Pancreas (tissue), 10 donors: ENCODE measurements around the gene SETDB1. TPM values are rescaled to one million over a fixed set of nuclear protein-coding genes. Genes with fewer than 3 reads are reported as not detected.

Source experiments
- ATAC-seq, 4 donors: fragments of 200-7000 bp; cut with Tn5 transposase; one replicate each; pipeline versions ENCODE4 v1.8.0 to v1.9.1; 2020; ENCODE audit warnings: mild to moderate bottlenecking in 4 of 4, moderate library complexity in 4 of 4
- DNase-seq, 6 donors: peaks; one replicate each; pipeline ENCODE4 v3.0.0-alpha.2; 2020
- FAIRE-seq: peaks from 2 replicates; lab custom pipeline; 2012; peaks lifted over from hg19 to GRCh38; lab: Jason Lieb, UNC
- H3K27ac ChIP-seq, 4 donors: fragments of 200-600 bp; sonication (generic); 1 replicate in 3 of 4; 2 replicates in 1 of 4; pipeline versions ENCODE4 v1.5.0 to v1.8.0; 2020
- H3K27me3 ChIP-seq, 4 donors: fragments of 200-600 bp; one replicate each; pipeline ENCODE4 v1.8.0; 2021
- H3K36me3 ChIP-seq, 3 donors: fragments of 200-600 bp; sonication (generic) in 1 of 3; one replicate each; pipeline versions ENCODE4 v1.5.0 to v1.8.0; 2020 to 2021
- H3K4me1 ChIP-seq, 3 donors: fragments of 200-600 bp; one replicate each; pipeline ENCODE4 v1.8.0; 2021
- H3K4me3 ChIP-seq, 4 donors: fragments of 200-600 bp; sonication (generic) in 2 of 4; one replicate each; pipeline versions ENCODE4 v1.5.0 to v1.8.0; 2020 to 2021
- H3K9me3 ChIP-seq, 4 donors: fragments of 200-600 bp; one replicate each; pipeline ENCODE4 v1.8.0; 2021
- WGBS, 2 donors: extraction: QIAGEN DNeasy Blood & Tissue Kit; methylation state at CpG; one replicate each; pipeline ENCODE4 v1.1.7; 2013; 5-methylcytosine and 5-hydroxymethylcytosine counted together
- intact Hi-C, 3 donors: fragments of 100-400 bp; cut with DNase I; formaldehyde crosslinking; loops; one replicate each; pipeline versions ENCODE4 v1.11.1 to v1.14.2; 2022
- polyA plus RNA-seq, 2 donors: library from polyadenylated mRNA; stranded (reverse); fragments of 200-250 nt; gene quantifications; one replicate each; pipeline ENCODE4 v1.2.3, GENCODE V29; 2013
- total RNA-seq, 6 donors: library from RNA; stranded (reverse); fragmentation: NEBNext Ultra II Directional in 4 of 6; extraction: Animal tissue kit (Norgen Biotek cat#: 25700) in 4 of 6; gene quantifications; one replicate each; pipeline versions ENCODE4 v1.2.1 to v1.2.4, GENCODE V29; 2021 to 2023
- TF ChIP-seq, protein P1 (sequence below), 4 donors: fragments of 200-600 bp; sonication (generic) in 3 of 4; IDR thresholded peaks; one replicate each; pipeline versions ENCODE4 v1.5.0 to v1.8.0; 2021; ENCODE audit warnings: antibody characterized with exemption in 4 of 4
- donor health status: healthy with polysubstance abuse.
- donor health status: DM: no; HTN: no; CAD: no; lungs with moderate emphysema.
- donor health status: DM: no; HTN: no; CAD: no.
- donor health status: control.
- donor health status: control.
- donor health status: Bipolar disorder and iron deficiency.
- donor health status: DM: yes; HTN: yes; CAD: no.
- donor health status: DM: no; HTN: no; CAD: no.
- donor health status: DM: no; HTN: no; CAD: no.
- donor health status: DM: yes; HTN: yes; CAD: no.

The SETDB1 gene
- total and polyA plus RNA-seq, 8 donors, result 15.2 to 25.5 (median 20.9) TPM

DNA sequence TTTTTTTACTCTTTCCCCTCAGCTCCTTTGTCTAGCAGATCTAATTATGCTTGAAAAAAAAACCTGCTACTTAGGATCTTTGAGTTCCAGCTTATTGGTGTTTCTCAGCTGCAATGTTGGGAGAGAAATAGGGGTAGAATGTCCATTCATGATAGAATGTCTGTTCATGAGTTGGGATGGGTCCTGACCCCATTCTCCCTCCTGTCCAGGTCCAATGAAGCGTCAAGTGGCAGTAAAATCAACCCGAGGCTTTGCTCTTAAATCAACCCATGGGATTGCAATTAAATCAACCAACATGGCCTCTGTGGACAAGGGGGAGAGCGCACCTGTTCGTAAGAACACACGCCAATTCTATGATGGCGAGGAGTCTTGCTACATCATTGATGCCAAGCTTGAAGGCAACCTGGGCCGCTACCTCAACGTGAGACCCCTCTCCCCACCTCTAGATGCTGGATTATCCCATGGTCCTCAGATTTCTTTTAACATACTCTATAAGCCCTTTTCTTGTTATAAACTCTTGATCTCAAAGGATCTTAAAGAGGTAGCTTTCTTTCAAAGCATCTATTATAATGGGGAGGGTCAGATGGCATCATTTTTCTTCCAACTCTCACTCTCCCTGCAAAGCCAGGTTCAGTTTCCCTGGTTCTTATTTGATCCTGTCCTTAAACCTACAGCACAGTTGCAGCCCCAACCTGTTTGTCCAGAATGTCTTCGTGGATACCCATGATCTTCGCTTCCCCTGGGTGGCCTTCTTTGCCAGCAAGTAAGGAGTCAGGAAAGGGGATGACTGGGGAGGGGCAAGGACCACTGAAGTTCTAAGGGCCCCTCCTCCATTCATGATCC lies 37.4 kb downstream of the SETDB1 start:
- TF ChIP-seq, protein P1, sequence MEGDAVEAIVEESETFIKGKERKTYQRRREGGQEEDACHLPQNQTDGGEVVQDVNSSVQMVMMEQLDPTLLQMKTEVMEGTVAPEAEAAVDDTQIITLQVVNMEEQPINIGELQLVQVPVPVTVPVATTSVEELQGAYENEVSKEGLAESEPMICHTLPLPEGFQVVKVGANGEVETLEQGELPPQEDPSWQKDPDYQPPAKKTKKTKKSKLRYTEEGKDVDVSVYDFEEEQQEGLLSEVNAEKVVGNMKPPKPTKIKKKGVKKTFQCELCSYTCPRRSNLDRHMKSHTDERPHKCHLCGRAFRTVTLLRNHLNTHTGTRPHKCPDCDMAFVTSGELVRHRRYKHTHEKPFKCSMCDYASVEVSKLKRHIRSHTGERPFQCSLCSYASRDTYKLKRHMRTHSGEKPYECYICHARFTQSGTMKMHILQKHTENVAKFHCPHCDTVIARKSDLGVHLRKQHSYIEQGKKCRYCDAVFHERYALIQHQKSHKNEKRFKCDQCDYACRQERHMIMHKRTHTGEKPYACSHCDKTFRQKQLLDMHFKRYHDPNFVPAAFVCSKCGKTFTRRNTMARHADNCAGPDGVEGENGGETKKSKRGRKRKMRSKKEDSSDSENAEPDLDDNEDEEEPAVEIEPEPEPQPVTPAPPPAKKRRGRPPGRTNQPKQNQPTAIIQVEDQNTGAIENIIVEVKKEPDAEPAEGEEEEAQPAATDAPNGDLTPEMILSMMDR (IDR thresholded peaks at IDR 0.05), result no peak
- H3K4me1 ChIP-seq, result no peaks in the 10 kb centered on the region
- H3K27me3 ChIP-seq, result no peaks in the 10 kb centered on the region
- no peaks in the 10 kb centered on the region for H3K9me3 ChIP-seq
- ATAC-seq (no peak), FAIRE-seq (no peak), DNase-seq (no peak)
- H3K27ac ChIP-seq, result no peak overlapping the region
- H3K36me3 ChIP-seq, result peaks cover 0 to 75% (median 54%) of the 10 kb centered on the region in 3 donors
- no peak overlapping the region for H3K4me3 ChIP-seq
- intact Hi-C loops, result no loop called here
- WGBS, 2 donors, result 82 to 92% methylated on average over 10 of the region's 10 CpGs

DNA sequence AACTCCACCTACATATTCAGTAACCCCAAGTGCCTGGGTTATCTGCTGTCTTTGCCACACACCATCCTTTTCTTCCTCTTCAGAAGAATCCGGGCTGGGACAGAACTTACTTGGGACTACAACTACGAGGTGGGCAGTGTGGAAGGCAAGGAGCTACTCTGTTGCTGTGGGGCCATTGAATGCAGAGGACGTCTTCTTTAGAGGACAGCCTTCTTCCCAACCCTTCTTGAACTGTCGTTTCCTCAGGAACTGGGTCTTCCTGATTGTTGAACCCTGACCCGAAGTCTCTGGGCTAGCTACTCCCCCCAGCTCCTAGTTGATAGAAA lies 38.0 kb downstream of the SETDB1 start:
- intact Hi-C loops, result no loop called here
- no peak for FAIRE-seq
- Histone ChIP-seq H3K36me3 (peaks cover 0 to 76% (median 54%) of the 10 kb centered on the region in 3 donors), H3K9me3 (no peaks in the 10 kb centered on the region), H3K27ac (no peak overlapping the region), H3K4me1 (peaks cover 0 to 2% (median 0%) of the 10 kb centered on the region in 3 donors), H3K4me3 (no peak overlapping the region), H3K27me3 (no peaks in the 10 kb centered on the region)
- DNase-seq, result no peak
- TF ChIP-seq, protein P1 (IDR thresholded peaks at IDR 0.05), result no peak
- WGBS, 2 donors, result 84% methylated on average over 5 of the region's 5 CpGs
- no peak for ATAC-seq

DNA sequence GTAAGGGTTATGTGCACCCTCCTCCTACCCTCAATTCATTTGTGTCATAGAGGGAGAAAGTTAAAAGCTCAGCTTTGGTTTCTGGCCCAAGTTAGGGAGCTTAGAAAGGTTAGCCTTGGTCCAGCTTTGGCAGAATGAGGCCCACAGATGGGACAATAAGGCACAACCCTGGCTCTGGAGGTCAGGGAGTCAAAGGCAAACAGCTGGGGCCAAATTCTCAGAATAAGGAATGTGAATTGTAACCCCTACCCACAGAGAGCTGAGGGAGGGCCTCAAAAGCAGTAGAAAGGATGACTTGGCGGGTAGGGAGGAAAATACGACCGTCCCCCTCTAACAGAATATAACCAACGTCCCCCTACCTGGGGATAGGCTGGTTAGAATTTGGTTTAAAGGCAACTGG lies 39.4 kb downstream of the SETDB1 start:
- DNase-seq (no peak), FAIRE-seq (no peak), ATAC-seq (no peak)
- Histone ChIP-seq H3K27me3 (no peaks in the 10 kb centered on the region), H3K27ac (no peak overlapping the region), H3K4me1 (peaks cover 3 to 15% (median 8%) of the 10 kb centered on the region in 3 donors), H3K36me3 (peaks cover 0 to 64% (median 49%) of the 10 kb centered on the region in 3 donors), H3K4me3 (no peak overlapping the region), H3K9me3 (no peaks in the 10 kb centered on the region)
- 83 to 89% methylated on average over 4 of the region's 4 CpGs for WGBS, 2 donors
- TF ChIP-seq, protein P1 (IDR thresholded peaks at IDR 0.05), result no peak
- intact Hi-C loops, result no loop called here

DNA sequence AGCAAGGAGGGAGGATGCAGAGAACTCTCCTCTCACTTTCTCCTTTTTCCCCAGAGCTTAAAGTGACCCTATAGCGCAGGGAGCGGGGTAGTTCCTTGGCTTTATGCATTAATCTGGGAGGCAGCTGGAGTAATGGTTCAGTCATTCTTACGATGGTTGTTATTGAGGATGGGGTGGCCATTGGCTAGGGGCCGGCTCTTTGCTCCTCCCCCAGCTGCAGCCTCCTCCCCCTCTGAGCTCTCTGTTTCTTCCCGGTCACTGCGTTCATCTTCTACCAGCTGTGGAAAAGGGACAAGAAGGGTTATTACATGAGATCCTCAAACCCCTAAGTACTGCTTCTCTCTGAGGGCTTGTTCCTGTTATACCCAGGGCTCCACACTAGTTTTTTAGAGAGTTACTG lies 39.8 kb downstream of the SETDB1 start:
- 70 to 85% methylated on average over 6 of the region's 6 CpGs for WGBS, 2 donors
- DNase-seq (no peak), ATAC-seq (no peak), FAIRE-seq (no peak)
- intact Hi-C loops, result no loop called here
- Histone ChIP-seq H3K4me3 (no peak overlapping the region), H3K4me1 (peaks cover 7 to 19% (median 10%) of the 10 kb centered on the region in 3 donors), H3K9me3 (no peaks in the 10 kb centered on the region), H3K27me3 (no peaks in the 10 kb centered on the region), H3K27ac (no peak overlapping the region), H3K36me3 (peaks cover 0 to 59% (median 45%) of the 10 kb centered on the region in 3 donors)
- TF ChIP-seq, protein P1 (IDR thresholded peaks at IDR 0.05), result no peak

DNA sequence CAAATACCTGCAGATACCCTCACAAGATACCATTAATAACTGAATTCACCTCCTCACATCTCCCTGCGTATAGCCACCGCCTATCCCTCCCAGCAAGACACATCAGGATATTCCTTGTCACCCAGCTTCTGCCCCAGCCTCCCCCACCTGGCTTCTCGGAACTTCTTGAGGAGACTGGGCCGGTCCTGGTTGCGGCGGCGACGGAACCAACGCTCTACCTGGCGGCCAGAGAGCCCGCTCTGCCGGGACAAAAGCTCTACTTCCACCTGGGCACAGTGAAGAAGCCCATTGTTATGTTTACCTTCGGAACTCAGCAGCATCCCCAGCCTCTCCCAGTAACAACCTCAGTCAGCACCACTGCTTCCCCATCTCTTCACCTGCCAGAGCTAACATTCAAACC lies 41.8 kb downstream of the SETDB1 start:
- H3K36me3 ChIP-seq, result peaks cover 0 to 51% (median 43%) of the 10 kb centered on the region in 3 donors
- H3K4me1 ChIP-seq, result peaks cover 16 to 35% (median 23%) of the 10 kb centered on the region in 3 donors
- TF ChIP-seq, protein P1 (IDR thresholded peaks at IDR 0.05), result no peak
- 94 to 97% methylated on average over 13 of the region's 13 CpGs for WGBS, 2 donors
- intact Hi-C loops, result no loop called here
- no peak overlapping the region for H3K4me3 ChIP-seq
- ATAC-seq (no peak), DNase-seq (no peak), FAIRE-seq (no peak)
- H3K9me3 ChIP-seq, result no peaks in the 10 kb centered on the region
- no peak overlapping the region for H3K27ac ChIP-seq
- H3K27me3 ChIP-seq, result no peaks in the 10 kb centered on the region
